Stimulated activated CD8-positive, alpha-beta memory T cell treated with anti-CD3 and anti-CD28 coated beads, Interleukin-15, amount 100 ng/mL, for 48 hours (primary cell): ENCODE data around the gene MAPRE3.

ENCODE experiments used
- DNase-seq, 2 donors: peaks; one replicate each; pipeline ENCODE4 v3.0.0-alpha.2; 2020; ENCODE audit warnings: low read depth in 2 of 2

Gene MAPRE3

DNA sequence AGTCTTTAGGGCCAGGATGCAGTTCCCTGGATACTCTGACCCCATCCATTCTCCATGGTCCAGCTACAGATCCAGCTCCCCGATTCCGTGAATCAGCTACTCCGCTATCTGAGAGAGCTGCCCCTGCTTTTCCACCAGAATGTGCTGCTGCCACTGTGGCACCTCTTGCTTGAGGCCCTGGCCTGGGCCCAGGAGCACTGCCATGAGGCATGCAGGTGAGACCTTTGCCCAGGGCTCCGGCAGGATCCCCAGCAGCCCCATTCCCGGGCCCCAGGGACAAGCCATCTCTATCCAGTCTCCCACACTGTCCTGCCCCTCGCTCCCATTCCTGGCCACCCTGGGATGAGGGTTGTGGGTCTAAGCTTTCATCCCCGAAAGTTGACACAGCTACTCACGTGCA, 69.8 kb downstream of the MAPRE3 start:
- DNase-seq = no peak

GRCh38 chr2:27041752-27042151, 71.3 kb downstream of the MAPRE3 start:
- DNase-seq = no peak

- no peak for DNase-seq
Measured at GRCh38 chr2:27042159-27042661, 71.8 kb downstream of the MAPRE3 start.

DNA sequence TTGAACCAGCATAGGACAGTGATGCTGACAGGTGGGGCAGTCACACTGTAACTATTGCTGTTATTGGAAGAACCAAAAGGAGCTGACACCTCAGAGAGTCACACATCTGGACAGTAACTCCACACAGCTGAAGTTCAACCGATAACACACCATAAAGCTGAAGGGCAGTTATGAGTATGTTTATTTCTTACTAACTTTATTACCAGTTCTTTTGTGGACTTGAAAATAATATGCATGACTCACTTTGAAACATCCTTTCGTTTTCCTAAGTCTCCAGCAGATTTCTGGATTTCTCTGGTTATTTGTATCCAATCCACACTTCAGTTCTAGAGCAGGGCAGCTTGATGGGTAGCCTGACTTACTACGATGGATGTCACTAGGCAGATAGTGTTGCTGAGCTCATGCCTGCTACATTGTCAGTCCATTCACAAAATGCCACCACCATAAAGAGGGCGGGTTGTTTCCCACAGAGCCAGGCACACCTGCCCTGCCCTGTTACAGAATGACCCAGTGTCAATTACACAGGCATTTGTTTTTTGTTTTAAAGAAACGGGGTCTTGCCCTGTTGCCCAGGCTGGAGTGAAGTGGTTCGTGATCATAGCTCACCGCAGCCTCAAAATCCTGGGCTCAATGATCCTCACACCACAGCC, 72.7 kb downstream of the MAPRE3 start:
- no peak for DNase-seq

DNA sequence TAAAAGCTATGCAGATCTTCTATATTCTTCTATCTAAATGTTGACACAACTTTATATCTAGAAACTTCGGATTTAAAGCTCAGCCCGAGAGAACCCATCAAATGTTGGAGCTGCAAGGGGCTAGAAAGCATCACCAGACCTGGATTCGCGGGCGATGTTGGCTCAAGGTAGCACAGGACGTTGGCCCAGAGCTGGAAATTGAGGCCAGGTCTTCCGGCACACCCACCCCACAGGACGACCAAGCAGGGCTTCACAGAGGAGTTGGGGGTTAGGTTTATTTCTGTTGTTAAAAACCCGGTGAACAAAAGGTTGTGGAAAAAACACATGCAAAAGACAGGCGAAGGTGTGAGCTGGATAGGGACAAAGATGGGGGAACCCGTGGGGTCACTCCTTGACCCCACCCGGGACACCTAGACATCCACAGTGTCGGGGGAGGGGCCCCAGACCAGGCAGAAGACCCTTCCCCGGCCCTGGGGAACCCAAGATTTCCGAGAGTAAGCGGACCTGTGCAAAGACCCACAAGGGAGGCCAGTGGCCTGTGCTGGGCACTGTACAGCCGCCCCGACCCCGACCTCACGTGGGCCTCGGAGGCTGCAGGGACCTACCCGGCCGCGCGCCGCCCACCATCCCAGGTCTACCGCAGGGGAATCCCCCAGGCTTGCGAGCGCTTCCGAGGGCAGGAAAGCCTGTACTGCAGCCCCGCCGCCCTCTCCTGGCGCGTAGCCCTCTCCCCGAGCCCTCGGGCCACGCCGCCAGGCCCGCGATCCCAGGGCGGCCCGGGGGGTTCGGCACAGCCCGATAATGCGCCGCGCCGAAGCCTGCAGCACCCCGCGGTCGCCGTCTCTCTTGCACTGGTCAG, 79.2 kb downstream of the MAPRE3 start:
- DNase-seq = peak; percentile 61 to 73

- DNase-seq = peak; percentile 77 to 82
Measured at GRCh38 chr2:27050281-27050995, 80.0 kb downstream of the MAPRE3 start.

GRCh38 chr2:27050996-27051901, 80.8 kb downstream of the MAPRE3 start, which contains the start of gene AGBL5:
TSS of gene AGBL5 (plus strand) at chr2:27051668. CDS start at chr2:27052959, 1,291 bp downstream.
- peak; percentile 91 to 93 for DNase-seq

GRCh38 chr2:27051902-27052645, 81.6 kb downstream of the MAPRE3 start:
- DNase-seq = no peak

GRCh38 chr2:27053321-27053720, 82.9 kb downstream of the MAPRE3 start:
- no peak for DNase-seq

DNA sequence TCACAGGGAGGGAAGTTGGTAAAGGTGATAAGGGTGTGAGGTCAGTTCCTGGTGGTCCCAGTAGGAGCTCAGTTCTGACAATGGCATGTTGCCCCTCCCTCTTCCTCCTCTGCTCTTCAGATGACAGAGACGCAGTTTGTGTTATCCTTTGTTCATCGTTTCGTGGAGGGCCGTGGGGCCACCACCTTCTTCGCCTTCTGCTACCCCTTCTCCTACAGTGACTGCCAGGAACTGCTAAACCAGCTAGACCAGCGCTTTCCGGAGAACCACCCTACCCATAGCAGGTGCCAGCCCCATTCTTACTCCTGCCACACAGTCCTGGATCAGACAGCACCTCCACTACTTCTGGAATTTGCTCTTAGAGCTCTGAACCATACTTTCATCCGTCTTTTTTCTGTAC, 83.3 kb downstream of the MAPRE3 start:
- DNase-seq = no peak

DNA sequence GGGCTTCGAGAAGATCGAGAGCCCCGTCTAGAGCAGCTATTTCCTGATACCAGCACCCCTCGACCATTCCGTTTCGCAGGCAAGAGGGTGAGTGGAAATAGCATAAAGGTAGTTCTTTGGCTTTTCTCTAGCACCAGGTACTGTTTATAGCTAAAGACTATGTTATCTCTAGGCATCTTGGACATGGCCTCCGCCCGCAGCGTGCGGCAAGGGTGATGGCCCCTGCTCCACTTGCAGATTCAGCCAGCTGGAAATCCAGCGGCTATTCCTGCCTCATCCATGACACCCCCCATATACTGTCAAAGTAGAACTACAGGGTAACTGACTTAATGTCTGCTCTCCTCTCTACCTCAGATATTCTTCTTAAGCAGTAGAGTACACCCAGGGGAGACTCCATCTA, 84.3 kb downstream of the MAPRE3 start:
- no peak for DNase-seq

DNA sequence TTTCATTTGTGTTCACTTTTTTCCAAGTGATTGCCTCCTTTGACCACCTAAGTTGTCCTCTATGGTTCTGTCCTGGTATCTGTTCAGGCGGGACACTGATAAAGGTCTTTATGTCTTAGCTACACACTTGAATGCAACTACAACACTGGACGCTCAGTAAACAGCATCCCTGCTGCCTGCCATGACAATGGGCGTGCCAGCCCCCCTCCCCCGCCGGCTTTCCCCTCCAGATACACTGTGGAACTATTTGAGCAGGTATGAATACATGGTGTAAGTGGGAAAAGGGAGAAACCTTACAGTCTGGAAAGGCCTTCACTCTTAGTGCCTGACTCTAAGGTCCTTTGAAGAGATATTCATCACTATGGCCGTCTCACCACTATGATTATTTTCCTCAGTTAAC, 86.7 kb downstream of the MAPRE3 start:
- no peak for DNase-seq

- DNase-seq = no peak
Measured at GRCh38 chr2:27058210-27058609, 87.8 kb downstream of the MAPRE3 start.

- DNase-seq = no peak
Measured at GRCh38 chr2:27059141-27059820, 88.8 kb downstream of the MAPRE3 start.

- no peak for DNase-seq
Measured at GRCh38 chr2:27060323-27060722, 89.9 kb downstream of the MAPRE3 start.

- DNase-seq = no peak
Measured at GRCh38 chr2:27065128-27065527, 94.7 kb downstream of the MAPRE3 start.

DNA sequence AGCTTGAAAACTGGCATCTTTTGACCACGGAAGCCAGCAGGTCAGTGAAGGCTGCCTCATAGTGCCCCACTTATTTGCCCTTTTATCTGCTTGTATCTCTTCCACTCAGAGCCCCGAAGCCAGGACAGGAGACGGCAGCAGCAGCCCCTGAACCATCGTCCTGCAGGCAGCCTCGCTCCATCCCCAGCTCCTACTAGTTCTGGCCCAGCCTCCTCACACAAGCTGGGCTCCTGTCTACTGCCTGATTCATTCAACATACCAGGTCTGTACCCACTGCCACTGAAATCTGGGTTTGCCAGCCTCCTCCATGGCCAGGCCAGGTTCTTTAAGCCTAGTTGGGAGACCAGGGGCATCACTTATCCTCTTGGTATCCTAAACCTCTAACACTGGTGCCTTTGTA, 96.9 kb downstream of the MAPRE3 start:
- no peak for DNase-seq

DNA sequence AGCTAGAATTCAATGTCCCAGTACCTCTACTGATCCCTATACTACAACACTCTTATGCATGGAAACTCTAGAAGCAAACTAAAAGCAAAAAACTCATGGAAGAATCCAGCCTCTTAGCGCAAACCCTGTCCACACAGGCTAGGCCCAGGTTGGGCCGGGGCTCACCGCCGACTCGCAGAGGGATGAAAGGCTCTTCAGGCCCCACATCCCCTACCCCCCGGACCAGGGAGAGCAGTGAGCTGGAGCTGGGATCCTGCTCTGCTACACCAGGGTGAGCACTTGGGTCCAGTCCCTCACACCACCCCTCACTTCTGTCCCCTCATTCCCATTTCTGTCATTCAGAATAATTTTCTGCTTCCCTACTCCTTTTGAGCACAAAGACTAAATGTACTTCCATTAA, 99.0 kb downstream of the MAPRE3 start:
- no peak for DNase-seq

DNA sequence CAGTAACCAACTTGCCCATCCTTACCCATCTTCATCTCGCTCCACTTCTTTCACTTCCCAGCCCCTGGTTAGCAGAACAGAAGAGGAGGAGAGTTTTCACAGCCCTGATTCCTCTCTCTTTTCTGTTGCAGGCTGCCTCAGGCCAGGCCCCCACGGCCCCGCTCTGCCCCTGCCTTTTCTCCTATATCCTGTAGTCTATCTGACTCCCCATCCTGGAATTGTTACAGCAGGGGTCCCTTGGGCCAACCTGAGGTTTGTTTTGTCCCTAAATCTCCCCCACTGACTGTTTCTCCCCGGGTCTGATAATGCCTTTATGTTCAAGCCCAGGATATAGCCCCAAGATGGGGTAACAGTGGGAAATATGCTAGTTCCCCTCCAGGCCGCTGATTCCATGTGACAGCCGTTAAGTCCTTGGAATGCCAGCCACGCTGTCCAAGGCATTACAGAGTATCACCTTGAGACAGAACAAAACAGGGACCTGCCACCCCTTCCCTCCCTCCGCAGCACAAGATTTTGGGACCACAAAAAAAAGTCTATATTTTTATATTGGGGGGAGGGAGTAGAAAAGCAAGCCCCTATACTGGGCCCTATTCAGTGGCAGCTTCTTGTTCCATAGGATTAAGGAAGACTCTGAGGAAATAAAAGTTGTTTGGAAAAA, 99.7 kb downstream of the MAPRE3 start:
- no peak for DNase-seq
